SW480 (cell line): ENCODE measurements around the gene FOSL1.
"Not testable (repeated sequence)": the region's sequence is repeated elsewhere in the genome, so short reads cannot be mapped to it uniquely, and the experiment has no call there.

Source experiments
- DNase-seq: peaks from one replicate; pipeline ENCODE4 v3.0.0-alpha.2; 2016; ENCODE audit warnings: low spot score

Gene FOSL1

GRCh38 chr11:65852508-65853245 lies 47.5 kb downstream of the FOSL1 start:
- no peak for DNase-seq

- DNase-seq = no peak
These were observed 48.2 kb downstream of the FOSL1 start for GRCh38 chr11:65851811-65852507.

- DNase-seq = no peak
These were observed 49.1 kb downstream of the FOSL1 start for GRCh38 chr11:65851083-65851579.

GRCh38 chr11:65850217-65851082 lies 49.7 kb downstream of the FOSL1 start:
- no peak for DNase-seq

GRCh38 chr11:65849771-65850216 lies 50.4 kb downstream of the FOSL1 start:
- DNase-seq = no peak

DNA sequence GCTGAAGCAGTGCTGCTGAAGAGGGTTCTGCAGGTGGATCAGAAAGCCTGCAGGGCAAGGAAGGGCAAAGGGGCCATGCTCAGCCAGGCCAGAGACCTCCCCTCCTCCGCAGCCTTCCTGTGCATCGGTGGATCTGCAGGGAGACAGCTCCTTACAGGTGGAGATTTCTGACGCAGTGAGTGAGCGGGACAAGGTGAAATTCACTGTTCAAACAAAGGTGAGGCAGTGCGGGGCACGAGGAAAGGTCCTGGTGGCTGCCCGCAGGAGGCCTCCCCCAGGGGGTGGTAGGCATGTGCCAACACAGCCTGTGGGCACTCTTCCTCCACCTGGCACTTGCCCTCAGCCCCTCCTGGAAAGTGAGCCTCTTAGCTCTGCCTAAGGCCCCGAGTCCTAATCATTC lies 50.8 kb downstream of the FOSL1 start:
- no peak for DNase-seq

DNA sequence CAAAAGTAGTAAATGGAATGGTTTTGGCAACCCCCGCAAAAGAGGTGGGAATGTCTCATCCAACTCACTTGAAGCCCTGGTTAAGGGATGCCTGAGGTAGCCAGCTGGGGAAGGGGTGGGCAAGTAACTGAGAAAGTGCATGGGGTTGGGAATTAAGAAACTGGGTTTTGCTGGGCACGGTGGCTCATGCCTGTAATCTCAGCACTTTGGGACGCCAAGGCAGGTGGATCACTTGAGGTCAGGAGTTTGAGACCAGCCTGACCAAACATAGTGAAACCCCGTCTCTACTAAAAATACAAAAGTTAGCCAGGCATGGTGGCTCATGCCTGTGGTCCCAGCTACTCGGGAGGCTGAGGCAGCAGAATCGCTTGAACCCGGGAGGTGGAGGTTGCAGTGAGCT lies 51.5 kb downstream of the FOSL1 start:
- DNase-seq = not testable (repeated sequence)

- no peak for DNase-seq
These were observed 52.4 kb downstream of the FOSL1 start for GRCh38 chr11:65847746-65848145.

DNA sequence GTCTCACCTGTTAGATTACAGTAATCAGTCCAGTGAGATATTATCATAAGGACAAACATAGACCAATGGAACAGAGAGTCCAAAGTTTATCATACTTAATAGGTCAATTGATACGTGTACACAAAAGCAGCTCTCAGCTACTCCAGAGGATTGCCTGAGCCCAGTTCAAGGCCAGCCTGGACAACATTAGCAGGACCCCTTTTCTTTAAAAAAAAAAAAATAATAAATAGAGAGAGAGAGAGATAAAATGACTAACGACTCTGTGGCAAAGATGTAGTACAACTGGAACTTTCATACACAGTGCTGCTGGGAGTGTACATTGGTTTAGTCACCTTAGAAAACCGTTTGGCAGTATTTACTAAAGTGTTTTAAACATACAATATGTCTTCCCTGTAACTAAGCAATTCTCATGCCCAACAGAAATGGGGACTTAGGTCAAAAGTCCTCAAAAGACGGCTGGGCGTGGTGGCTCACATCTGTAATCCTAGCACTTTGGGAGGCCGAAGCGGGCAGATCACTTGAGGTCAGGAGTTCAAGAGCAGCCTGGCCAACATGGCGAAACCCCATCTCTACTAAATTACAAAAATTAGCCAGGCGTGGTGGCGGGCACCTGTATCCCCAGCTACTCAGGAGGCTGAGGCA lies 55.8 kb downstream of the FOSL1 start:
- DNase-seq = no peak

DNA sequence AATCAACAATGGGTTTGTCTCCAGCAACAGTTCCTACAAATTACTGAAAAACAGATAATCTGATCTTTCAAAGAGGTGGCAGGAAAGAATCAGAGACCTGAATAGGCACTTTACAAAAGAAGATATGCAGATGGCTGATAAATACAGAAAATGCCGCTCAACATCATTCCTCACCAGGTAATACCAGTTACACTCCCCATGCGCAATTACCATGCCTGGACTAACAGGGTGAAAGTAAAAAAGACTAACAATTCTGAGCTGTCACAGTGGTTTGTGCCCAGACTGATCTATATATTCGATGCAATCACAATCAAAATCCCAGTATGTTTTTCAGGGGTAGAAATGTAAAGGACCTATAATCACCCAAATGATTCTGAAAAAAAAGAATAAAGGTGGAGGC lies 56.4 kb downstream of the FOSL1 start:
- no peak for DNase-seq

DNA sequence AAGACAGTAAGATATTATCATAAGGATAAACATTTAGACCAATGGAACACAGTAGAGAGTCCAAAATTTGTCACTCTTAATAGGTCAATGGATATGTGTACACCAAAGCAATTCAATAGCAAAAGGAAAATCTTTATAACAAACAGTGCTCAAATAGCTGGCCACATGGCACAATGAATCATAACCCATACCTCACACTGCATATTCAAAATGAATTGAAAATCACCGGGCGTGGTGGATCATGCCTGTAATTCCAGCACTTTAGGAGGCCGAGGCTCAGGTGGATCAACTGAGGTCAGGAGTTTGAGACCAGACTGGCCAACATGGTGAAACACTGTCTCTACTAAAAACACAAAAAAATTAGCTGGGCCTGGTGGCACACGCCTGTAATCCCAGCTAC lies 58.0 kb downstream of the FOSL1 start:
- DNase-seq = no peak
